HepG2 (cell line): ENCODE measurements around the gene PTPN12. TPM values are rescaled to one million over a fixed set of nuclear protein-coding genes. Genes with fewer than 3 reads are reported as not detected.
"Not testable (repeated sequence)": the region's sequence is repeated elsewhere in the genome, so short reads cannot be mapped to it uniquely, and the experiment has no call there.

Experiments used
- ATAC-seq: fragments of 200-7000 bp; cut with Tn5 transposase; 3 replicates; pipeline ENCODE4 v1.9.1; 2020; ENCODE audit warnings: mild to moderate bottlenecking, moderate library complexity
- BruUV-seq: library from RNA; stranded (reverse); fragments of 400-500 nt; replicated peaks from 2 replicates; lab custom pipeline; 2021; lab: Mats Ljungman, UMichigan
- CTCF ChIA-PET: fragments of 300-600 bp; formaldehyde crosslinking; extraction: SDS; loops from one replicate; lab custom pipeline; 2021; ENCODE audit warnings: low total read pairs, inconsistent platforms, low intra/inter-chr PET ratio; lab: Yijun Ruan, JAX
- POLR2A ChIA-PET: fragments of 350-600 bp; sonication (Branson Sonifier 250); formaldehyde crosslinking; loops from one replicate; lab custom pipeline; 2020; ENCODE audit warnings: antibody characterized with exemption, inconsistent platforms; lab: Yijun Ruan, JAX
- DNase-seq: peaks from one replicate; pipeline ENCODE4 v3.0.0-alpha.2; 2015; ENCODE audit warnings: low spot score
- FAIRE-seq: peaks from 3 replicates; lab custom pipeline; 2011; peaks lifted over from hg19 to GRCh38; lab: Jason Lieb, UNC
- H2AFZ ChIP-seq: one replicate; pipeline ENCODE4 v1.6.1; 2011; ENCODE audit warnings: low read length, inconsistent platforms
- H3K27ac ChIP-seq: fragments of 300-600 bp; 3 replicates; pipeline ENCODE4 v1.8.0; 2011; ENCODE audit warnings: mixed run types, mild to moderate bottlenecking, mixed read lengths, low read length, inconsistent platforms; ENCODE audit not compliant: insufficient read depth; ENCODE audit errors: extremely low read length
- H3K27me3 ChIP-seq, 2 experiments: fragments of 200-600 bp in 1 of 2; 2 replicates in 1 of 2; 3 replicates in 1 of 2; pipeline versions ENCODE4 v1.6.0 to v1.8.0; 2011; ENCODE audit warnings: low read length in 2 of 2, mild to moderate bottlenecking in 2 of 2, moderate library complexity in 2 of 2, inconsistent platforms in 1 of 2; ENCODE audit not compliant: insufficient read depth in 2 of 2, control insufficient read depth in 1 of 2
- H3K36me3 ChIP-seq, 2 experiments: fragments of 200-600 bp in 1 of 2; replicated peaks in 1 of 2; 2 replicates in 1 of 2; 3 replicates in 1 of 2; pipeline versions ENCODE4 v1.5.1 to v1.8.0; 2011; ENCODE audit warnings: low read length in 2 of 2, inconsistent platforms in 1 of 2; ENCODE audit not compliant: insufficient read depth in 2 of 2, control insufficient read depth in 1 of 2
- H3K4me1 ChIP-seq: 2 replicates; pipeline ENCODE4 v1.5.1; 2012; ENCODE audit warnings: low read length, inconsistent platforms; ENCODE audit not compliant: insufficient read depth
- H3K4me2 ChIP-seq: 2 replicates; pipeline ENCODE4 v1.6.0; 2011; ENCODE audit warnings: low read depth, low read length, inconsistent platforms
- H3K4me3 ChIP-seq, 3 experiments: fragments of 200-600 bp in 1 of 3; sonication (generic), shearing (Covaris generic) in 1 of 3; replicated peaks in 1 of 3; 2 replicates each; pipeline ENCODE4 v1.5.1; 2011 to 2016; ENCODE audit warnings: low read length in 3 of 3, inconsistent platforms in 2 of 3, low read depth in 2 of 3, mild to moderate bottlenecking in 2 of 3, control low read depth in 1 of 3, mixed read lengths in 1 of 3; ENCODE audit not compliant: insufficient read depth in 1 of 3
- H3K79me2 ChIP-seq: one replicate; pipeline ENCODE4 v1.6.1; 2011; ENCODE audit warnings: low read length, inconsistent platforms; ENCODE audit not compliant: insufficient read depth
- H3K9ac ChIP-seq: 2 replicates; pipeline ENCODE4 v1.6.0; 2011; ENCODE audit warnings: mild to moderate bottlenecking, low read depth, low read length, inconsistent platforms; ENCODE audit not compliant: insufficient read depth
- H3K9me3 ChIP-seq: 2 replicates; pipeline ENCODE4 v1.5.1; 2012; ENCODE audit warnings: mild to moderate bottlenecking, low read length
- H4K20me1 ChIP-seq: 2 replicates; pipeline ENCODE4 v1.6.0; 2011; ENCODE audit warnings: inconsistent platforms, mild to moderate bottlenecking, low read length, moderate library complexity; ENCODE audit not compliant: insufficient read depth
- CEBPB ChIP-seq: IDR thresholded peaks from 2 replicates; pipeline ENCODE4 v1.6.1; 2011; ENCODE audit warnings: low read depth, low read length, improper control_type of control experiment, borderline replicate concordance
- CEBPG ChIP-seq: IDR thresholded peaks from 2 replicates; pipeline ENCODE4 v1.6.1; 2016
- FOXP1 ChIP-seq, 2 experiments: fragments of 450-650 bp in 1 of 2; IDR thresholded peaks; 2 replicates each; pipeline ENCODE4 v1.6.1; 2017 to 2018; ENCODE audit warnings: antibody characterized with exemption in 1 of 2
- SOX13 ChIP-seq, 3 experiments: fragments of 450-650 bp in 1 of 3; sonication (generic) in 1 of 3; formaldehyde crosslinking in 1 of 3; IDR thresholded peaks in 2 of 3; conservative IDR thresholded peaks in 1 of 3; 2 replicates each; pipeline versions ENCODE4 v1.5.0 to v1.6.1; 2016 to 2020; ENCODE audit warnings: antibody characterized with exemption in 1 of 3, mild to moderate bottlenecking in 1 of 3, missing compliant biosample characterization in 1 of 3, missing genetic modification reagents in 1 of 3, moderate library complexity in 1 of 3
- SRSF1 ChIP-seq: fragments of 200-400 bp; formaldehyde crosslinking; optimal IDR thresholded peaks from 2 replicates; pipeline ENCODE3; 2017; ENCODE audit warnings: mild to moderate bottlenecking, low read depth, low read length, moderate library complexity
- ZBTB44 ChIP-seq: sonication (generic); formaldehyde crosslinking; IDR thresholded peaks from 2 replicates; pipeline ENCODE4 v1.4.0; 2020; ENCODE audit warnings: missing genetic modification reagents
- ZNF746 ChIP-seq: sonication (generic); formaldehyde crosslinking; IDR thresholded peaks from 2 replicates; pipeline ENCODE4 v1.8.0; 2022; ENCODE audit warnings: mild to moderate bottlenecking, missing genetic modification reagents
- WGBS: methylation state at CpG from one replicate; pipeline ENCODE4 v1.1.6; 2017; ENCODE audit warnings: low lambda C conversion rate; 5-methylcytosine and 5-hydroxymethylcytosine counted together
- in situ Hi-C: cut with HindIII; loops from 2 replicates; pipeline ENCODE4 v1.10.0; 2017; ENCODE audit warnings: low pct_unique_long_range_greater_than_20kb; ENCODE audit not compliant: extremely low pct_ligation_motif_present
- intact Hi-C: fragments of 100-400 bp; cut with micrococcal nuclease; formaldehyde crosslinking; loops from one replicate; pipeline ENCODE4 v1.10.0; 2022; ENCODE audit not compliant: unreplicated experiment
- polyA plus RNA-seq, 8 experiments: library from polyadenylated mRNA; depleted of rRNA in 3 of 8; stranded (reverse) in 7 of 8; unstranded in 1 of 8; fragments of >200 nt; fragmentation: Illumina TruSeq in 4 of 8; extraction: Trizol in 4 of 8; gene quantifications; 2 replicates each; pipeline versions ENCODE4 v1.2.1 to v1.2.3, GENCODE V29; 2011 to 2016; ENCODE audit warnings: low read depth in 4 of 8, missing spikeins in 1 of 8, mixed read lengths in 1 of 8; ENCODE audit not compliant: insufficient read depth in 1 of 8
- total RNA-seq, 5 experiments: library from RNA; depleted of rRNA; stranded (reverse); fragments of >200 nt; fragmentation: Illumina TruSeq; extraction: Trizol; gene quantifications; 2 replicates each; pipeline ENCODE4 v1.2.3, GENCODE V29; 2016; ENCODE audit warnings: low read depth in 1 of 5

Gene PTPN12
- total and polyA plus RNA-seq, 2 of the 13 experiments (the other 11 are each of a cell fraction or from before 2014, with no cell fraction given), result 22.9 to 56.8 TPM

GRCh38 chr7:77531038-77531437, 6.1 kb upstream of the PTPN12 start (continued):
- no peak for TF ChIP-seq SRSF1
- no peak for TF ChIP-seq ZNF746 (CRISPR knock-in tag)

GRCh38 chr7:77532247-77532646, 4.8 kb upstream of the PTPN12 start:
- H4K20me1 ChIP-seq, result no peaks in the 10 kb centered on the region
- H3K4me2 ChIP-seq, result no peak overlapping the region
- H3K79me2 ChIP-seq, result peaks cover 9% of the 10 kb centered on the region
- WGBS, result 63% methylated on average over 5 of the region's 5 CpGs
- H3K27ac ChIP-seq, result no peak overlapping the region
- H3K36me3 ChIP-seq, result no peaks in the 10 kb centered on the region
- no peaks in the 10 kb centered on the region for H3K27me3 ChIP-seq
- BruUV-seq, result no TSS peak
- POLR2A ChIA-PET, result interaction anchor here (0.7 kb wide), 1 partner anchor 33 kb away, joined by 3 read pairs; no protein-coding TSS in a partner anchor
- TF ChIP-seq CEBPG (CRISPR knock-in tag) (0 out of 2 replicates have a peak, but pooled peaks have one; percentile 25), ZBTB44 (CRISPR knock-in tag) (no peak), CEBPB (peak; percentile 60)
- no peak overlapping the region for H3K4me3 ChIP-seq
- intact Hi-C loops, result no loop called here
- no peak for FAIRE-seq
- no peak for ATAC-seq
- H3K9ac ChIP-seq, result no peak overlapping the region
- peaks cover 18% of the 10 kb centered on the region for H3K4me1 ChIP-seq
- DNase-seq, result peak; percentile 16
- CTCF ChIA-PET, result no interaction called here
- in situ Hi-C loops, result no loop called here
- H3K9me3 ChIP-seq, result no peaks in the 10 kb centered on the region
- H2AFZ ChIP-seq, result no peak overlapping the region

- H4K20me1 ChIP-seq; in situ Hi-C loops; CTCF ChIA-PET; H3K27me3 ChIP-seq; DNase-seq; POLR2A ChIA-PET; intact Hi-C loops; FAIRE-seq; H3K4me3 ChIP-seq; H3K9me3 ChIP-seq; BruUV-seq; H3K9ac ChIP-seq; ATAC-seq; H3K36me3 ChIP-seq; H3K4me2 ChIP-seq; H2AFZ ChIP-seq; H3K27ac ChIP-seq; TF ChIP-seq SOX13, FOXP1 (IDR thresholded peaks at IDR 0.05): not testable (repeated sequence)
- TF ChIP-seq SOX13 (CRISPR knock-in tag; conservative IDR thresholded peaks at IDR 0.05 in 1 of 2, IDR thresholded peaks at IDR 0.05 in 1 of 2) (0 out of 4 replicates have a peak, but pooled peaks of 1 of the 2 experiments have one; percentile 35), FOXP1 (CRISPR knock-in tag; IDR thresholded peaks at IDR 0.05) (peak; percentile 17; the same call in 1 of the 2 replicates)
- Histone ChIP-seq H3K79me2 (peaks cover 12% of the 10 kb centered on the region), H3K4me1 (peaks cover 18% of the 10 kb centered on the region)
- 0% methylated on average over 3 of the region's 3 CpGs for WGBS
Measured at GRCh38 chr7:77532732-77533131, 4.4 kb upstream of the PTPN12 start.

- H3K4me3 ChIP-seq, H3K27me3 ChIP-seq, H3K9ac ChIP-seq, FAIRE-seq, DNase-seq, CTCF ChIA-PET, H3K27ac ChIP-seq, H3K4me2 ChIP-seq, BruUV-seq, intact Hi-C loops, H3K9me3 ChIP-seq, H4K20me1 ChIP-seq, H3K36me3 ChIP-seq, H2AFZ ChIP-seq, ATAC-seq, POLR2A ChIA-PET, in situ Hi-C loops: not testable (repeated sequence)
- Histone ChIP-seq H3K79me2 (peaks cover 24% of the 10 kb centered on the region), H3K4me1 (peaks cover 18% of the 10 kb centered on the region)
- WGBS, result 98% methylated on average over 10 of the region's 31 CpGs
Measured at GRCh38 chr7:77534046-77534445, 3.0 kb upstream of the PTPN12 start.
